ENCODE data around the gene CNTNAP2. TPM values are rescaled to one million over a fixed set of nuclear protein-coding genes. Genes with fewer than 3 reads are reported as not detected.

The CNTNAP2 gene
- total and polyA plus RNA-seq, 4 donors, result 0.14 to 2.3 (median 1.1) TPM

- 72% methylated on average over 6 of the region's 6 CpGs for WGBS
- Histone ChIP-seq H3K9me3 (ENCODE audit: control insufficient read depth in 4 of 4, low read length in 3 of 4) (no peaks in the 10 kb centered on the region), H3K4me3 (ENCODE audit: low read depth in 1 of 3, low read length in 3 of 3) (no peak overlapping the region), H3K4me1 (ENCODE audit: control insufficient read depth in 4 of 4, insufficient read depth in 4 of 4, low read length in 3 of 4) (no peaks in the 10 kb centered on the region), H3K36me3 (ENCODE audit: control insufficient read depth in 4 of 4, insufficient read depth in 3 of 4, low read depth in 1 of 4, low read length in 3 of 4) (no peaks in the 10 kb centered on the region), H3K9ac (ENCODE audit: low read depth in 1 of 2, low read length in 2 of 2) (no peak overlapping the region), H3K27ac (ENCODE audit: low read depth in 1 of 2, low read length in 2 of 2) (no peak overlapping the region), H3K27me3 (ENCODE audit: control insufficient read depth in 4 of 4, insufficient read depth in 4 of 4, low read length in 3 of 4) (no peaks in the 10 kb centered on the region)
- DNase-seq (ENCODE audit: low spot score), result no peak
- peak; percentile 51 for TF ChIP-seq CTCF (IDR thresholded peaks at IDR 0.05; ENCODE audit: low read depth, low read length, missing input control)
- TF ChIP-seq FOXA2 (IDR thresholded peaks at IDR 0.05), result no peak
- no peak for TF ChIP-seq NR2F2 (IDR thresholded peaks at IDR 0.05)
- TF ChIP-seq REST (IDR thresholded peaks at IDR 0.05), result no peak
- no peak for TF ChIP-seq FOXA1 (IDR thresholded peaks at IDR 0.05)
- no peak for TF ChIP-seq SP1 (IDR thresholded peaks at IDR 0.05)
- no peak for TF ChIP-seq HNF4G (IDR thresholded peaks at IDR 0.05)
- TF ChIP-seq RAD21 (IDR thresholded peaks at IDR 0.05), result peak; percentile 67 to 68
- TF ChIP-seq TAF1 (conservative IDR thresholded peaks at IDR 0.05), result no peak
- no peak for TF ChIP-seq EGR1 (IDR thresholded peaks at IDR 0.05; ENCODE audit: low read depth in 2 of 2)
- no peak for TF ChIP-seq GABPA (IDR thresholded peaks at IDR 0.05 in 1 of 2, conservative IDR thresholded peaks at IDR 0.05 in 1 of 2)
- no peak for TF ChIP-seq HNF4A (conservative IDR thresholded peaks at IDR 0.05)
Observed at GRCh38 chr7:147547252-147547897, 1430.8 kb downstream of the CNTNAP2 start.

GRCh38 chr7:147556317-147556716 lies 1439.7 kb downstream of the CNTNAP2 start:
- no peak for TF ChIP-seq RXRA (IDR thresholded peaks at IDR 0.05)
- no peak for TF ChIP-seq ATF3 (IDR thresholded peaks at IDR 0.05)
- no peak for TF ChIP-seq HNF4A (conservative IDR thresholded peaks at IDR 0.05)
- no peak for TF ChIP-seq FOXA1 (IDR thresholded peaks at IDR 0.05)
- TF ChIP-seq TAF1 (conservative IDR thresholded peaks at IDR 0.05), result no peak
- no peak for TF ChIP-seq GABPA (IDR thresholded peaks at IDR 0.05 in 1 of 2, conservative IDR thresholded peaks at IDR 0.05 in 1 of 2)
- TF ChIP-seq MAX (IDR thresholded peaks at IDR 0.05), result no peak
- no peak for TF ChIP-seq EGR1 (IDR thresholded peaks at IDR 0.05; ENCODE audit: low read depth in 2 of 2)
- TF ChIP-seq YY1 (IDR thresholded peaks at IDR 0.05), result no peak
- TF ChIP-seq SP1 (IDR thresholded peaks at IDR 0.05), result no peak
- no peak for TF ChIP-seq RAD21 (IDR thresholded peaks at IDR 0.05)
- TF ChIP-seq NR2F2 (IDR thresholded peaks at IDR 0.05), result no peak
- no peak for TF ChIP-seq JUND (IDR thresholded peaks at IDR 0.05)
- TF ChIP-seq FOXA2 (IDR thresholded peaks at IDR 0.05), result no peak
- Histone ChIP-seq H3K4me3 (ENCODE audit: low read depth in 1 of 3, low read length in 3 of 3) (no peak overlapping the region), H3K9ac (ENCODE audit: low read depth in 1 of 2, low read length in 2 of 2) (no peak overlapping the region), H3K36me3 (ENCODE audit: control insufficient read depth in 4 of 4, insufficient read depth in 3 of 4, low read depth in 1 of 4, low read length in 3 of 4) (no peaks in the 10 kb centered on the region), H3K27me3 (ENCODE audit: control insufficient read depth in 4 of 4, insufficient read depth in 4 of 4, low read length in 3 of 4) (no peaks in the 10 kb centered on the region), H3K9me3 (ENCODE audit: control insufficient read depth in 4 of 4, low read length in 3 of 4) (no peaks in the 10 kb centered on the region), H3K27ac (ENCODE audit: low read depth in 1 of 2, low read length in 2 of 2) (no peak overlapping the region), H3K4me1 (ENCODE audit: control insufficient read depth in 4 of 4, insufficient read depth in 4 of 4, low read length in 3 of 4) (no peaks in the 10 kb centered on the region)
- no peak for DNase-seq (ENCODE audit: low spot score)
